Measurements from ENCODE around the gene DYRK1A. TPM values are rescaled to one million over a fixed set of nuclear protein-coding genes. Genes with fewer than 3 reads are reported as not detected.
"Not testable (repeated sequence)": the region's sequence is repeated elsewhere in the genome, so short reads cannot be mapped to it uniquely, and the experiment has no call there.

Gene DYRK1A
- total RNA-seq, 1 donor from 2014 or later, result 70.2 TPM

DNA sequence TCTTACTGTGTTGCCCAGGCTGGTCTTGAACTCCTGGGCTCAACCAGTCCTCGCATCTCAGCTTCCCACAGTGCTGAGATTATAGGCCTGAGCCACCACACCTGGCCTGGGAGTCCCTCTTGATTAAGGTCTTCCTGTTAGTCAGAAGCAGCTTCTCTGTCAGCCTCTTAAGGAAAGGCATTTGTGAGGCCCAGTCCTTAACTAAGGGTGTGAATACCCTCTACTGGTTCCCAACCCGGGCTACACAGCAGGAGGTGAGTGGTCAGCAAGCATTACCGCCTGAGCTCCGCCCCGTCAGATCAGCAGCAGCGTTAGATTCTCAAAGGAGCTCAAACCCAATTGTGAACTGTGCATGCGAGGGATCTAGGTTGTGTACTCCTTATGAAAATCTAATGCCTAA, 117.2 kb downstream of the DYRK1A start:
- DNase-seq (ENCODE audit: low spot score), result no peak

- no peak for DNase-seq (ENCODE audit: low spot score)
Measured at GRCh38 chr21:37484535-37485474, 118.2 kb downstream of the DYRK1A start.

DNA sequence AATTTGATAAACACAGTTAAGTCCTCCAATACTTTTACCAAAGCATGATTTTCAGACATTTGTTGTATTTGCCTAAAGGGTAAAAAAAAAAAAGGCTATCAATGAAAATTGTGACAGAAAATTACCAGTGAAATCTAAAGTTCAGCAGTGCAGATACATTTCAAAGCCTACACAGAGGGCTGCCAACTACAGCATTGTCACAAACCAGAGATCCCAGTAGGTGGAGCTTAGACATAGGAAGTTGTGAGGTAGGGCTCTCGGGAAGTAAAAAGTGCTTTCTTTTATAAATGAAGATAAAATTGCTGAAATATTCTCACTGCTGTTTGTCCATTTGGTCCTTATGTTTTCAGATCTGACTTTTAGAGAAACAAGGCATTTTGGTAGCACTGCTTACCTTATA, 123.0 kb downstream of the DYRK1A start:
- DNase-seq (ENCODE audit: low spot score), result no peak

DNA sequence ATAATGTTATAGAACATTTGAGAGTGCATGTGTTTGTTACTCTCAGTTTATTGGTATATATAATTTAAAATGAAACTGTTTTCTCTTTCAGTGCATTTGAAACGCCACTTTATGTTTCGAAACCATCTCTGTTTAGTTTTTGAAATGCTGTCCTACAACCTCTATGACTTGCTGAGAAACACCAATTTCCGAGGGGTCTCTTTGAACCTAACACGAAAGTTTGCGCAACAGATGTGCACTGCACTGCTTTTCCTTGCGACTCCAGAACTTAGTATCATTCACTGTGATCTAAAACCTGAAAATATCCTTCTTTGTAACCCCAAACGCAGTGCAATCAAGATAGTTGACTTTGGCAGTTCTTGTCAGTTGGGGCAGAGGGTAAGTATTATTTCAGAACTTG, 123.5 kb downstream of the DYRK1A start:
- DNase-seq (ENCODE audit: low spot score), result no peak

DNA sequence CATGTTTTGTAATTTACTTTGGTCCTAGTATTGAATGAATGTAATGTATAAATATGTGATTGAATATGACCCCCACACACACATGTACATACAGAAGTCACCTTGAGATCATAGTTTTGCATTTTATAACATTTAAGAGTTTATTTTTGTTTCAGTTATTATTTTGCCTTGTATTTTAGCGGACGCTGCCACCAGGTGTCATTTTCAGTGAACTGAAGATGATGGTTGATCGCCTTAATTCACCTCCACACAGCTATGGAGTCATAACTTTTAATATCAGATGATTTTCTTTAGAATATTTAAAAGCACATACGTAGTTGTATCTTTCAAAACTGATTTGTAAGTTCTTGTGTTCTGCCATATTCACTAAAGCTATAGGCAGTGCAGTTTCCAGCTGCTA, 130.4 kb downstream of the DYRK1A start:
- no peak for DNase-seq (ENCODE audit: low spot score)

DNA sequence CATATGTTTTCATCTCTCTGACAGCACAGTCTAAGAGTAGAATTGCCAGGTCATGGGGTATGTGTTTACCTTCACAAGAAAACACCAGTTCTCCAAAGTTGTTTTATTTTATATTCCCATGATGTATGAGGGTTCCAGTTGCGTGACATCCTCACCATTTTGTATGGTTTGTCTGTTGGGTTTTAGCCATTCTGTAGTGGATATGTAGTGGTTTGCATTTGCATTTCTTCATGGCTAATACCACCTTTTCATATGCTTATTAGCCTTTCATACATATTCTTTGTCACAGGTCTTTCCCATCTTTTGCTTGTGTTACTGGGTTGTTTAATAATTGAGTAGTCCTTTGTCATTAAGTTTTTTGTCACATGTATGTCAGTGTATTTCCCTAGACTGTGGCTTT, 132.1 kb downstream of the DYRK1A start:
- DNase-seq (ENCODE audit: low spot score), result no peak

GRCh38 chr21:37502947-37503346, 136.4 kb downstream of the DYRK1A start:
- DNase-seq (ENCODE audit: low spot score), result no peak

- no peak for DNase-seq (ENCODE audit: low spot score)
Measured at GRCh38 chr21:37503848-37504467, 137.4 kb downstream of the DYRK1A start.

GRCh38 chr21:37505963-37506362, 139.4 kb downstream of the DYRK1A start:
- DNase-seq (ENCODE audit: low spot score), result no peak

GRCh38 chr21:37507716-37508115, 141.1 kb downstream of the DYRK1A start:
- no peak for DNase-seq (ENCODE audit: low spot score)

DNA sequence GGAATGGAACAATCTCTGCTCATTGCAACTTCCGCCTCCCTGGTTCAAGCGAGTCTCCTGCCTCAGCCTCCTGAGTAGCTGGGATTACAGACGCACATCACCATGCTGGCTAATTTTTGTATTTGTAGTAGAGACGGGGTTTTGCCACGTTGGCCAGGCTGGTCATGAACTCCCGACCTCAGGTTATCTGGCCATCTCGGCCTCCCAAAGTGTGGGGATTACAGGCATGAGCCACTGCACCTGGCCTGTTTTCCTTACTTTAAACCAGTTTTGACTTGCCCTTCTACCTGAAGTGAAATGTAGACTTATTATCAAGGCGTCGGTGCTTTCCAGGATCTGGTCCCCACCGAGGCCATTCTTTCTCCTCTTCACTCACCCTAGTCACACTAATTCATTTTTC, 141.8 kb downstream of the DYRK1A start:
- DNase-seq (ENCODE audit: low spot score), result no peak

DNA sequence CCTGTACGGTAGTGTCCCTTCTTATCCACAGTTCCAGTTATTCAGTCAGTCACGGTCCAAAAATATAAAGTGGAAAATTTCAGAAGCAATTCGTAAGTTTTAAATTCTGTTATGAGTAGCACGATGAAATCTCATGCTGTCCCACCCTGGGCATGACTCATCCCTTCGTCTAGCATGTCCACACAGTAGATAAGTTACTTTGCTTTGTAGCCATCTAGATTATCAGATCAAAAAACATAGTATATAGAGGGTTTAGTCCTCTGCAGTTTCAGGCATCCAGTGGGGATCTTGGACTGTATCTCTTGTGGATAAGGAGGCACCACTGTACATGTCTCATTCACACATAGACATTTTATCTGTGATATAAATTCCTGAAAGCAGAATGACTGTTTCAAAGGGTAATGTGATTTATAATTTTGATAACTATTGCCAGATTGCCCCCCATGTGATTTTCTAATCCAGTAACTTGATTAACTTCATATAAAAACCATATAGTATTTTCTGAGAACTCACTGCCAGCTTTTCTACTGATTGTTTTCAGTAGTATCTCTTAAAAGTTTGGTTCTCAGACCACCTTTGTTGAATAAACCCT, 143.3 kb downstream of the DYRK1A start:
- DNase-seq (ENCODE audit: low spot score), result no peak

GRCh38 chr21:37511848-37512247, 145.3 kb downstream of the DYRK1A start:
- DNase-seq (ENCODE audit: low spot score), result no peak

- no peak for DNase-seq (ENCODE audit: low spot score)
Measured at GRCh38 chr21:37513383-37513782, 146.8 kb downstream of the DYRK1A start.

- no peak for DNase-seq (ENCODE audit: low spot score)
Measured at GRCh38 chr21:37514038-37514667, 147.6 kb downstream of the DYRK1A start.

GRCh38 chr21:37516998-37517397, 150.4 kb downstream of the DYRK1A start:
- DNase-seq (ENCODE audit: low spot score), result no peak

GRCh38 chr21:37520801-37521200, 154.2 kb downstream of the DYRK1A start:
- DNase-seq (ENCODE audit: low spot score), result no peak

GRCh38 chr21:37521658-37522057, 155.1 kb downstream of the DYRK1A start:
- no peak for DNase-seq (ENCODE audit: low spot score)

DNA sequence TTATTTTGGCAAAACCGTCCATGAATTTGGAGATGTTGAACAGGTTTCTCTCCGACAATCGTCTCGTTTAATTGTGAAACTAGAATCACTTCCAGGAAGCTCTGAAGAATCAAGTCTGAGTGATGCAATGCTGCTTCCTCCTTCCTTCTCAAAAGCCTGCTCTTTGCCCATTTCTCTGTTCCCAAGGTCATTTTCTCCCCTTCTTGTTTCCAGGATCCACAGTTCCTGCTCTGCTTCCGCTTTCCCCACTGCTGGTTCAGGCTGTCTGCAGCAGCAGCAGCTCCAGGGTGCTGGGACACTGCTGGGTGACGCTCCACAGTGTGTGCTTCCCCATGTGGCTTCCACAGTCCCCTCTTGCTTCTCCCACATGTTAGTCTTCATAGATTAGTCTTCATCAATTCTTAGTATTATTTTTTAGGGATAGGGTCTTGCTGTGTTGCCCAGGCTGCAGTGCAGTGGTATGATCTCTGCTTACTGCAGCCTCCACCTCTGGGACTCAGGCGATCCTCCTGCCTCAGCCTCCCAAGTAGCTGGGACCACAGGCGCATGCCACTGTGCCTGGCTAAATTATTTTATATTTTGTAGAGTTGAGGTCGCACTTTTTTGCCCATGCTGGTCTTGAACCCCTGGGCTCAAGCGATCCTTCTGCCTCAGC, 156.2 kb downstream of the DYRK1A start:
- no peak for DNase-seq (ENCODE audit: low spot score)

DNA sequence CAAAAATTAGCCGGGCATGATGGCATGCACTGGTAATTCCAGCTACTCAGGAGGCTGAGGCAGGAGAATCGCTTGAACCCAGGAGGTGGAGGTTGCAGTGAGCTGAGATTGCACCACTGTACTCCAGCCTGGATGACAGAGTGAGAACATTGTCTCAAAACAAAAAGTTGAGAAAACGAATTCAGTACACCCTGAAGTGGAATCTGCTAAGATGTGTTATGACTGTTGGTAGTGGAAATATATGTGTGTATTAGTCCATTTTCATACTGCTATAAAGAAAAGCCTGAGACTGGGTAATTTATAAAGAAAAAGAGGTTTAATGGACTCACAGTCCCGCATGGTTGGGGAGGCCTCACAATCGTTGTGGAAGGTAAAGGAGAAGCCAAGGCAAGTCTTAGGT, 158.4 kb downstream of the DYRK1A start:
- DNase-seq (ENCODE audit: low spot score), result not testable (repeated sequence)

DNA sequence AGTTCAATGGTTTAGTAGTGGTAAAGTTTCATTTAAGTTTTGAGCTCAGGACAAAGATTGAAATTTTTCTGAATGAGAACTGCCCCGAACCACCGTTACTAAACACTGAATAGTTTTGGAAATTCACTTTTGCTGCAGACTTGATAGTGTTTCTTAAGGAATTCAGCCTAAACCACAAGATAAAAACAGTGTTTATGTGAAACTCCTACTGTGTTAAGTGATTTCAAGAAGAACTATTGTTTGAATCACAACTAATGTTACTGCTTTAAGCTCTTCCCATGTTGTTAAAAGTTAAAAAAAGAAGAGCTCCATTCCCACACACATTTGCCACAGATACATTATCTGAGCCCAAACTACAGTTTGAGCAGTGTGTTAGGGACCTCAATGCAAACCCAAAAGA, 159.2 kb downstream of the DYRK1A start:
- DNase-seq (ENCODE audit: low spot score), result no peak

DNA sequence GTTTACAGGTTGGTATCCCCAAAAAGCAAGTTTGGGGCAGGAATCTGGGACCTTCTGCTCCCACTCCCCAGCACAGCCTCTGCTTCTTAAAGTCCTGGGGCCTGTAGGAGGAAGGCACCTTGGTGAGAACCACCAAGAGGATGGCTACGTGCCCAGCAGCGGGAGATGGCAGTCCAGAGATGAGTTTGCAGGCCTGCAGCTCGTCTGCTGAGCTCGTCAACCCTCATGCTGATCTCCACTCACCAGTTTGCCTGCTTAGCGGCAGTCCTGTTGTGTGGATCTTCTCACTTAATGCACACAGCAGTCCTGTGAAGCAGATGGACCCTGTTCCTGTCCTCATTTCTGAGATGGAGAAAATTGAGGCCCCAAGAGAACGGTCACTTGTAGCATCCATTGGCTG, 160.5 kb downstream of the DYRK1A start:
- DNase-seq (ENCODE audit: low spot score), result no peak
